HG03196 (cell line): Measurements from ENCODE around the gene GGT6.

Source experiments
- ATAC-seq: cut with Tn5 transposase; IDR thresholded peaks from one replicate; pipeline ENCODE4 v1.9.1; 2021; ENCODE audit not compliant: unreplicated experiment

GGT6 gene

DNA sequence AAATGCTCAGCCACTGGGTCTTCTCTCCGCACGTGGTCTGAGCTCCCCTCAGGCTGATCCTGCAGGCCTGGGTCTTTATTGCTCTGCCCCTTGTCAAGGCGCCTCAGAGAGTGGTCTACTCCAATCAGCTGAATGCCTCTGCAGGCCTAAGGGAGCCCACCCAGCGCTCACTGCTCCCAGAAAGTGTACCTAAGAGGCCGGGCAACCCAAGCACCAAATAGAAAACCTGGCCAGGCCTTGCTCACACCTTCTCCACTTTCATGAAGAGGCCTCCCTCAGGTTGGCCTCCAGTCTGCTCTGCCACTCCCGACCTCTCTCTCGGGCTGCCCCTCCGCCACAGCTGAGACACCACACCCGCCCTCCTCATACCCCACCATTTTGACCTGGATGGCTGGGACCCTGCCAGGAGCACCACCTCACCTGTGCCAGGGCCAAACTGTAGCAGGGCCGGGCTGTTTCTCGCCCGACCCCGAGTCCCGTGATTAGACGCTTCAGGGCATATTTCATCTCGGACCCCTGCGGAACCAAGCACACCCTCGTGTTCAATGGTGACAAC is 5.9 kb downstream of the GGT6 start:
- ATAC-seq: peak; percentile 10

DNA sequence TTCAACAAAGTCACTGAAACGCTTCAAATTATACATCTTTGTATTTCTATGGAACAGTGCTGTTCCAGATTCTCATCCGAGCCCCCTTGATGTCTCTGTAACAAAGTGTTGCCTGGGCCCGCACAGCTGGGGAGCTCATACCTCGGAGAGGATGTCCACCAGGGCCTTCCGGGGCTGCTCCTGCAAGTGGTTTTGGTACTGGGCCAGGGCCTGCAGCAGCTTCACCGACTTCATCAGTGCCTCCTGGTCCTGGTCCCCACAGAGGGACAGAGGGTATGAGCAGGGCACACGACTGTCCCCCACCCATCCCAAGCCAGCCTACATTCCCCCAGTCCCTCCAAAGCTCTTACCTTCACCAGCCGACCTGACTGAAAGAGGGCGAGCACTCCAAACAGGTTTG is 6.7 kb downstream of the GGT6 start:
- no peak for ATAC-seq

DNA sequence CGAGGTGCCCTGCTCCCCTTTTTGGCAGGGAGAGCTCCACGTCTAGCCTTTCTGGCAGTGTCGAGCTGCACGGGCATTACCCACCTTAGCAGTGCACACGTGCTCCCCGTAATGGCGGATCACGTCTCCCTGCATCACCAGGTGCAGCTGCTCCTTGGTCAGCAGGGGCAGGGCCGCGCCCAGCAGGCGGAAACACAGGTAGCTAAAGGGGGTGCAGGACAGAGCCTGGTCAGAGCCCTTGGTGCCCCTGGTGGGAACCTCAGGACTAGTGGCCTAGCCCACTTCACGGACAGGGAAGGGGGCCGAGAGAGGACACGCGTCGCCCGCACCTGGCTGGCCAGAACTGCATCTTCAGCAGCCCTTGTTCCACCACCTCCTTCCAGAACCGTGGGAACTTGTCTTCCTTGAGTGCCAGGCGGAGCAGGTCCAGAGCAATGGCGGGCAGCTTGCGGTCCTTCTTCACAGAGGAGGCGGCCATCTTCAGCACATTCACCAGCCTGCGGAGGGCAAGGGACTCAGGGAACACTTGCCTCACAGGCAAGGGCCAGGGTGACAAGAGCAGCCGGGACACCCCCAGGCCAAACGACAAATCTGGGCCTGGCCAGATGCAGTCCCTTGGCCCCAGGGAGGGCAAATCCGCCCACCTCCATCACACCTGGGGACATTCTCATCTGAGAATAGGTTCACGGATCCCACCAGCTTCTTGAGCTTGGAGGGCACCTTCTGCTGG is 8.4 kb downstream of the GGT6 start:
- ATAC-seq: no peak

DNA sequence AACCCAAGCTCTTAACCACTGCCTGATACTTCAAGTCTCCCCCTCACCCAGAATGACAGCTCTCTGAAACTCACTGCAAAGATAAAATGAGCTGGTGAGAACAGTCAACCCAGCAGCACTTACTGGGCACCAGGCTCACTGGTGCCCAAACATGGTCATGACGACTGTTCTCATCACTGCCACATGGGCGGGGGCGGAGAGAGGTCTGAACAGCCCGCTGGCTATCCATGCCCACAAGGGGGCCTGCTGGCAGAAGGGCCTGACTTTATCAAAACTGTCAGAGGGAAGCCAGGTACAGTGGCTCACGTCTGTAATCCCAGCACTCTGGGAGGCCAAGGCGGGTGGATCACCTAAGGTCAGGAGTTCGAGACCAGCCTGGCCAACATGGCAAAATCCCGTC is 9.2 kb downstream of the GGT6 start:
- ATAC-seq: no peak

DNA sequence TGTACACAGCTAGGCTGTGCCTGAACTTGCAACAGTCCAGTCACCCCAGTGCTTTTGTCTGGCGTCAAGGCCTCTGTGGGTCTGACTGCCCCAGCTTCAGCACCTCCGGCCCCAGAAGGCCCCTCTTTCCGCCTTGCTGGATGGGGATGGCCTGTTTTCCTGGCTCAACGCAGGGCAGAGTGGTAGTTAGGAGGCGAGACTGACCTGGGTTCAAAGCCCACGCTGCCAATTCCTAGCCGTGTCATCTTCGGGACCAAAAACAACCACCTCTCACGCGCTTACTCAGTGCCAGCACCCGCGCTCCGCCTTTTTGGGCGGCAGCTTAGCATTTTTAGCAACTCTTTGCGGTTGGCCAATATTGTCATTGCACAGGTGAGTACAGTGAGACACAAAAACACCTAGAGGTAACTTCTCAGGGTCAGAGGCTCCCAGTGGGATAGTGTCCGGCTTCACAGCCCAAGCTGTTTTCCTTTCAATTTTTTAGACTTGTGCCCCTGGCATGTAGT is 9.8 kb downstream of the GGT6 start:
- no peak for ATAC-seq

DNA sequence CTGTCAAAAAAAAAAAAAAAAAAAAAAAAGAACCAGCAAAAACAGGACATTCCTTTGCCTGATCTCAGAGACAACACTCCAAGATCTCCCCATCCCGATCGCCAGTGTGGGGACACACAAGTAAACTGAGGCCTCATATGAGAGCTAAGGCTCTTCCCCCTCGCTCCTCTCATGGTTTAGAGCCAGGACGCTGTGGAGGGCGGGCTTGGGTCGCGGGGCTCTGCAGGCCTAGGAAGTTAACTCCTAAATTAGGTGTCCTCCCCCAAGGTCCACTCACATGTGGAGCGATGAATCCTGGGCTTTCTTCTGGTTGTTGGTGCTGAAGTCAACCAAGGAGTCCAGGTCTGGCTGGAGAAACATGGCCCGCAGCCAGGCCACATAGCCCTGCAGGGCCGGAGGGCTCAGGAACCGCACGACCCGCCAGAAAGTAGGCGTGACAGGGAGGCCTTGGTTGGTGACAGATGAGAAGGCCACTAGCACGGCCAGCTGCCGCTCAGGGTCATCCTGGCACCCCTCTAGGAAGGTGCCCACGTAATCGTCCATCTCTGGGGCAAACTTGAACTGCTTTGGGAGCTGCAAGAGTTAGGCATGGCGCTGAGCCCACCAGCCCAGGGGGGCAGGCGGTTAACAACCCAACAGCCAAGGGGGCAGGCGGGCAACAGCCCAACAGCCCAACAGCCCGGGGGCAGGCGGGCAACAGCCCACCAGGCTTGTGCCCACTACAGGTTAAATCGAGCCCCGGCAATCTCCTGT is 10.4 kb downstream of the GGT6 start:
- ATAC-seq: no peak

DNA sequence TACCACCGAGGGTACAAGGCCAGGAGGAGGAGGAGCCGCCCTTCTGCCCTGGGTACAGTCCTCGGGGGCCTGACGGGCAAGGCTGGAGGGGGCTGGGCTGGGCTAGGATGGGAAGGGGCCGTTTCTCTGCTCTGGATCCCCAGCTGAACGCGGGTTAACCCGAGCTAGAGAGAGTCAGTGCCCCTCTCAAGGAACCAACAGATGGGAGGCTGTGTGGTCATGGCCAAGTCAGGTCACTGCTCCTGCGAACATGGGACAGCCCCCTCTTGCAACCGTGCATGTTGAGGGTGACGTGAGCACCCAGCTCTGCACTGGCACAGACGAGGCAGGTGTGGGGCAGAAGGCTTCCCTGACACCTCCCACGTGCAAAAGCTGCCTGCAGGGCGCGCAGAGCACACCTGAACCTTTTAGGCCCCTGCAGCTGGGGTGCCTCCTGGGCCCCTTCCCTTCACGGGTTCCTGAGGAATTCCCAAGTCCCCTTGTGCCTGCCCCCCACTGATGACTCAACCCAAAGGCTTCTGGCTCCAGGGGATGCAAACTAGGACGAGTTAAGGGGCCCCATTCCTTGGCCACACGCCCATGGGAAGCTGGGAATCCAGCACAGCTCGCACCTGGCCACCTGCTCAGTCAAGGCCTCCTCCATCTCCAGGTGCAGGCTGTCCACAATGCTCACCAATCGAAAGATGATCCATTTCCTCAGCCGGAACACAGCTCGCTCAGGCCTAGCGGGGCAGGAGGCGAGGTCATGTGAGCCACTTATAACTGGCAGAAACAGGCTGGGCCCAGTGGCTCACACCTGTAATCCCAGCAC is 11.5 kb downstream of the GGT6 start:
- ATAC-seq: no peak

DNA sequence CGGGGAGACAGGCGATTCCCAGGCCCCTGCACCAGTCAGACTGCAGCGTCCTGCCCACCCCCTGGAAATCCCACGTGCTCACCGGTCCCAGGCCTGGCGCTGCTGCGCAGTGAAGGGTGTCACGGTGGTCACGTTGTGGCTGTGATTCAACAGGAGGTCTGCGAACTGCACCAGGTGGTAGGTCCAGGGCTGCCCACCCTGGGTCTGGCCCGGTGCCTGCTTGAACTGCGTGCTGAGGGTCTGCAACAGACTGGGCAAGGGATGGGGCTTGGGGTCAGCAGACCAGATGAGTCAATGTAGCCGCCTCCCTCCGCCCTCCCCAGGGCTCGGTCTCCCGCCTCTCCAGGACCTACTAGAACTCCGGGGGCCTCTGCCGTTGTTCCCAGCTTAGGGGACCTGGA is 12.3 kb downstream of the GGT6 start:
- no peak for ATAC-seq

DNA sequence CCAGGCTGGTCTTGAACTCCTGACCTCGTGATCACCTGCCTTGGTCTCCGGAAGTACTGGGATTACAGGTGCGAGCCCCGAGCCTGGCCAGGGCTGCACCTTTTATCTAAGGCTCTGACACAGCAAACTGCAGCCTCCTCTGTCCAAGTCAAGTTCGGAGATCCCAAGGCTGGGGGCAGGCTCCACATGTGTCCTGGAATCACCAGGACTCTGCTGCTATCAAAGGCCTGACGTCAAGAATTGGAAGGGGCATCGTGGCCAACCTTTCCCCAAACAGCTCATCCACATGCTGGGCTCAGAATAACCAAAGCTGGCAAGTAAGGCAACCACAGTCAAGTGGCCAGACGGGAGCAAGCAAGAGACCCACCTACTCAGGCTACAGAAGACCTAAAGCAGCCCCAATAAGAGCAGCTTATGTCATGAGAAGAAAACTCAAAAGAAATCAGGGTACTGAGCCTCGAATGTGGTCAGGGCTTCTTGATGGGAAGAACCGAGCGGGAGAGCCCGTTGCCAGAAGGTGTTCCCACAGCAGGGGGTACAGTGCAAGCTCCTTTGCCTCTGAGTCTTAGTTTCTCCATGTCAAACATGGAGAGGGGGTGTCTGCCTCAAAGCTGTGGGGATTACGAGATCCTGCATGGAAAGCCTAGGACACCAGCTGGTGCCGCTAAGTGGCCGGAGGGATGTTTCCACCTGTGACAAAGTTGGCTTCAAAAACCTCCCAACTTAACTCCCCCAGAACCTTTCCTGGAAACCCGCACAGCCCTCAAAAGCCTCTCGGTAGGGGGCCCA is 13.1 kb downstream of the GGT6 start:
- ATAC-seq: no peak

DNA sequence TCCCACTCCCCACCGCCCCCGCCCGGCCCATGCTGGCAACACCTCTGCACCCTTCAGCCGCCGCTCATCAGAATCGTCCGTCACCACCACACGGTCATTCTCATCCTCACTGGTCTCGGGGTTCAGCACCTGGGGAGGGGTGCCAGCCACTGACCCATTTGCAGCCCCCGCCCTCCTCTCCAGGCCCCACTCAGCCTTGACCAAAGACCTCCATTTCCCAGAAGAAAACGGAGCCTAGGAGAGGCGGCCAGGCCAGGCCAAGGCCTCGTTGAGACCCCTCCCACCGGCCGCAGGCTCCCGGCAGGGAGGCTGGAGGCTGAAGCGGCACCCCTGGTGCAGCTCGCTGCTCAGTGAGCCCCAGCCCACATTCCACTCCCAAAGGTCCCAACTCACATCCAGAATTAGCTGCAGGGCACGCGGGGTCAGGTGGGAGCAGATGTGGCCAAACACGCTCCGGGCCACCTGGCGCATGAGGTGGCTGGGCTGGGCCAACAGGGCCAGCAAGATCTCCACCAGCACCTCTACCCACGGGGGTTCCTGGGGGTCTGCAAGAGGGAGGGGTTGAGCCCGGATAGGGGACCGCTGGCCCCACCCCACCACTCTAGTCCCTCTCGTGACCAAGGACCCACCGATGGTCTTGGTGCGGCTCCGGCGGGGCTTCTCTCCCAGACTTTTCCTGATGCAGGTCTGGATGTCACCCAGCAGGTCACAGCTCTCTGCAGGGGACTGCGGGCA is 15.0 kb downstream of the GGT6 start:
- ATAC-seq: no peak

DNA sequence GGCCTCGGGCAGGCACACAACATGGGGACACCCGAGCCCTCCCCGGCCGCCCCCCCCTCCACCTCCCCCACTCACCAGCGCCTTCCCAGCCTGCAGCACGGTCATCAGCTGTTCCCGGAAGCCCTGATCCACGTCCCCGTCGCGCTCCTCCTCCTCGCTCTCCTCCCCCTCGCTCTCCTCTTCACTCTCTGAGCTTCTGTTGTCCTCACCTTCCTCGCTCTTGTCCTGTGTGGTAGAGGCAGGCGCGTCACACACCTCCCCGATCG is 15.5 kb downstream of the GGT6 start:
- no peak for ATAC-seq

DNA sequence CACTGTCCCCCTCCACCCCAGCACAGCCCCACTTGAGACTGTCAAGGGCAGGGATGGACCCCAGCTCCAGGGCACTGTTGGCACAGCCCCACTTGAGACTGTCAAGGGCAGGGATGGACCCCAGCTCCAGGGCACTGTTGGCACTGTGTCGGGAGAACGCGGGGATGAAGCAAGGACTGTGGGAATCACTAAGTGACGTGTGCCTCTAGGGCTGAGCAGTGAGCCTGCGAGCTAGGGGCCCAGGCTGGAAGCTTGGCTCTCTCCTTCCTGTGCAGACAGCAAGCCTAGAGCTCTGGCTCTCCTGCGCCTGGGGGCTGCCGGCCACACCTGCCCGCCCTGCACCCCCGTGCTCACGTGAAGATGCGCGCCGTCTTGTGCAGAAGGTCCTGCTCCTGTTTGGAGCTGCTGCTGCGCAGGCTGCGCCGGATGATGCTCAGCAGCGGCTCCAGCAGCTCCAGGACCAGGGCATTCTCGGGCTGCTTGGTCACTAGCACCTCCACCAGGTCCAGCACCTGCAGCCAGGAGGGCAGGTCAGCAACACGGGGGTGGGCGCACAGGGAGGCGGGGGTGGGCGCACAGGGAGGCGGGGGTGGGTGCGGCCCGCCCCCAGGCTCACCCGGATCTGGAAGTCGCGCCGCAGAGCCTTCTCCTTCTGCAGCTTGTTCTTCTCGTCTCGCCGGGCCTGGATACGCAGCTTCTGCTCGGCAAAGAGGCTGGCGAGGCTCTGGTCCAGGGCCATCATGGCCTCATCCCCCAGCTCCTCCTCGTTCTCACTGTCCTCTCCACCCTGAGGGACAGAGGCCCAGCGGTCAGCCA is 16.0 kb downstream of the GGT6 start:
- ATAC-seq: no peak

DNA sequence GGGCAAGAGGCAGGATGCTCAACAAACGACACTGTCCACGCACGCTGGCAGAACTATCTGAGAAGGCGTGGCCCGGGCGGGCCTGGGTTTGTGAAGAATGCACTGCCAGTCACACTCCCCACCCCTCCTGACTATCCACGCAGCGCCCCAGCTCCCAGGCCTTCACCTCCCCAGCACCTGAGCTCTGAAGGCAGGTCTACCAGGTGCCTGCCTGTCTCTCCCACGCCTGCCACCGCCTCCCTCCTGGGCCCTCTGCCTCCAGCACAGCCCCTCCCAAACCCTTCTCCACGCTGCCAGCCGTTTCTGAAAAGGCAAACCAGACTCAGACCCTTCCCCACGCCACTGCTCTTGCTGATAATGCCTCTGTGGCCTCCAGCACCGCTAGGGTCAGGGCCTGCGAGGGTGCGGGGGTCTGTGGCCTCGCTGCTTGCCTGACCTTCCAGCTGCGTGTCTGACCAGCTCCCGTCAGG is 16.8 kb downstream of the GGT6 start:
- no peak for ATAC-seq

DNA sequence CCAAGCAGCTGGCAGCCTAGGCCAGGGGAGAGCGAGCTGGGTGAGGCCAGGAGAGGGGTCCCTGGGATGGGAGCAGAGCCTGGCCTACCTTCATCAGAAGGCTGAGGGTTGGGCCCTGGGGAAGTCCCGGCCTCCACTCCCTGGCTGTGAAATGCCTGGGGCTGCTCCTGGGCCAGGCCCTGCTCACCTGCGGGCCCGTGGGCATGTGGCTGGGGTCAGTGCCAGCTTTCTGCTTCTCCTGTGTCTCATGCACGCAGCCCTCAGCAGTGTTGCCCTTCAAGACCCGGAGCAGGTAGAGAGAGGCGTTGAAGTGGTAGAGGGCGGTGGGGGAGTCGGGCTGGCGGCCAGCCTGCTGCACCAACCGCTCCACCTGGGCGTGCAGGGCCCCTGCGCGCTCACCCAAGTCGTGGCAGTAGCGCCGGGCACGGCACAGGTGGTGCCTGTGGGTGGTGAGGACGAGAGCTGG is 17.6 kb downstream of the GGT6 start:
- ATAC-seq: no peak

DNA sequence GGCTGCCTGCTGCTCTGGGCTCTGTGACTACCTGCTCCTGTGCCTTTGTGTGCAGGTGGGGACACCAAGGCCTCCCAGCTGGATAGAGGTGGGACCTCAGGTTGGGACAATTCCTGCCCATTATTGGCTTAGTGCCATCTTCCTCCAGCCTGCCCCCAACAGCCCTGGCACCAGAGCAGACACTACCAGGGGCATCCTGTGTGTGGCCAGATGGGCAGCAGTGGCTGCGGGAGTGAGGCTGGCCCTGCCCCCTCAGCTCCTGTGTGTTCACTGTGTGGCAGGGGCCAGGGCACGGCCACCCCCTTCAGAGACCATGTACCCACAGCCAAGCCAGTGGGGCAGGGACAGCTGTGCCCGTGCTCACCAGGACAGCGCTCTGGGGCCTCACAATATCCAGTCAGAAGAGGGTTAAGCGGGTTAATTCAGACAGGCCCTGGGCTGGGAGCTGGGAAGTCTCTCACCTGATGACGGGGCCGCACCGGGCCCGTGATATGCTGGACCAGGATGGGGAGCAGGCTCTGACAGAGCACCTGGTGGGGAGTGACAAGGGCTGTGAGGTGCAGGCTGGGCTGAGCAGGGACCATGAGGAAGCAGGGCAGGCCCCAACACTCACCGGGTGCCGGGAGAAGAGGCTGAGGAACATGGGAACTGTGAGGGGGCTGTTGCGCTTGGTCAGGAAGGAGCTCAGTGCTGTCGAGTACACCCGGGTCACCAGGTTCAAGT is 18.2 kb downstream of the GGT6 start:
- no peak for ATAC-seq

DNA sequence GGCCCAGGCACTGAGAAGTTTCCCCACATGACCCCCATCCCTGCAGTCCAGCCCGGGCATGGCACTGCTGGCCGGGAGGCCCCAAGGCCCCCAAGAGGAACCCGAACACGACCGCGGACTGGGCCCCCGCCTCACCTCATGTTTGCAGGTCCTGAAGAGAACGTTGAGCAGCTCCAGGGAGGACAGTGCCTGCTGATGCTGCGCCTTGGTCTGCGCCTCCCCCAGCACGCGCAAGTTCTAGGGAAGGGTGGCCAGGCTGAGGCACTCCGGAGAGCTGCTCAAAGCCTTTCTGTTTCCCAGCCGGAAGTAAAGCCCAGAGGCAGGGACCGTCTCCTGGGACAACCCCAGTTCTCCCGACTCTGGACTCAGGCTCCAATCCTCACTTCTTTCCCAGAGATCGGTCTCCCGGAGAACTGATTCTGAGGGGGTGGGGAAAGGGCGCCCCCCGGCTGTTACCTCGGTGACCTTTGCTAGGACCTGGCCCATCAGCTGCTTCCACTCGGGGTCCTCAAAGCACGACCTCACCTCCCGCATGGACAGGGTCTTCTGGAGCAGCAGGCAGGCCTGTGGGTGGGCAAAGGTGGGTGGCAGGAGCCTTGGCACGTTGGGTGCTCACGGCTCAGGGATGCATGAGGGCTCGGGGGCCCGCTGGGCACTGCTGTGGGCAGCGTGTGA is 18.9 kb downstream of the GGT6 start:
- ATAC-seq: no peak

DNA sequence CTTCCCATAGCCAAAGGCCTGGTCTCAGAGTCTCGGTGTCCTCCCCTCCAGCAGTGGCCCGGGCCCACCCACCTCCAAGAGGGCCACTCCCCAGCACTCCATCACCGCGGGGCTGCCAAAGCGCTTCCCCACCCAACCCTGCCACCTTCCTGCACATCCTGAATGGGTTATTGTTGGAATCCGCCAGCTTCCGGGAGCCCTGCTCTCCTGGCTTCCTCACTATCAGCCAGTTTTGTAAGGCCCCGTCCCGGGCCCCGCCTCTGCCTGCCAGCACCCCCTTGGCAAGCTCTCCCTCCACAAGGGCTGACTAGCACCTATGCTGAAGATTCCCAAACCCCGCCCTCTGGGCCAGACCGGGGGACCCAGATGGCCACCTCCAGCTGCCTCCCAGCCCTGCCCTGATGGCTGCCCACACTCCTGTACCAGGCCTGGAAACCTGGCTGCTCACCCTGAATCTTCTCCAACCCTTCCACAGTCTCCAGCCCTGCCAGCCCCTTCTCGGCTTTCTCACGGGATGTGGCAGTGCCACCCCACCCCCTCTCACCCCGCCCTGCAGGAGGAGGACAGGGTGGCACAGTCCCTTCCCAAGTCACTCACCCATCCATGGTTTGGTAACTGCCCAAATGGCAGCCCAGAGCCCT is 19.6 kb downstream of the GGT6 start:
- ATAC-seq: no peak
